C4-2B (cell line): ENCODE measurements around the gene LFNG.

Source experiments
- H3K27ac ChIP-seq: fragments of 450-650 bp; 2 replicates; pipeline ENCODE4 v1.5.1; 2017
- ZFX ChIP-seq: fragments of 450-650 bp; IDR thresholded peaks from 2 replicates; pipeline ENCODE4 v1.6.1; 2017
- TF ChIP-seq, protein P1 (sequence below): fragments of 450-650 bp; conservative IDR thresholded peaks from 2 replicates; pipeline ENCODE4 v1.5.1; 2017; ENCODE audit warnings: mild to moderate bottlenecking

The LFNG gene

DNA sequence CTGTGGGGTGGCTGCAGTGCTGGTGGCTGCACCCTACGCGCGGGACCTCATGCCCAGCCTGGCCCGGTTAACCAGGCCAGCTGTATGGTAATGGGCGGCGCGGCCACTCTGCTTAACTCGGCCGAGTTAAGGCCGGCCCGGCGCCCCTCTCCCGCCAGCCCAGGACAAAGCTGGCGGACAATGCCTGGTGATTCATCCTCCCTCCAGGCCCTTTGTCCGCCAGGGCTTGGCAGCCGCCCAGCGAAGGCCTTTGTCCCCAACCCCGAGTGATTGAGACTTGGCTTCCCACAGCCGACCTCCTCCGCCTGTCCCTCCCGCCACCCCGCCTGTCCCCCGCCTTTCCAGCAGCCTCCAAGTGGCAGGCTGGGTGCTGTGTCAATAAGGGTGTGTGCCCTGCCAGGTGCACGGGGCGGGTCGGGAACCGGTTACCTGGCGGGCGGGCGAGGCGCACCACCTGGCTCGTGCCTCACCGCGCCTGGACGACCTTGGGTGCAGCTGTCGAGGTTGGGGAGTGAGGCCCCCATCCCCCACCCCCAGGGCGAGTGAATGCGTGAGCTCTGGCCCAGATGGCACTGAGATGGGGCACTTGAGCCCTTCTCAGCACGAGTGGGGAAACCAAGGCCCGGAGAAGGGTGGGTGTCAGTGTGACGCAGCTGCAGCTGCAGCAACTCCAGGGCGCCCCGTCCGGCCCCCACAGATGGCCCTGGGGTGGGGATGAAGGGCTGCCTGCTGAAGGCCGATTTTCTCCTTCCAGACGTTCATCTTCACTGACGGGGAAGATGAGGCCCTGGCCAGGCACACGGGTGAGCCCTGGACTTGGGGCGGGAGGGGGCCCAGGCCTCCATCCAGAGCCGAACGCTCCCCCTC is 4.6 kb downstream of the LFNG start:
- TF ChIP-seq ZFX = 0 out of 2 replicates have a peak, but pooled peaks have one; percentile 12
- TF ChIP-seq, protein P1, sequence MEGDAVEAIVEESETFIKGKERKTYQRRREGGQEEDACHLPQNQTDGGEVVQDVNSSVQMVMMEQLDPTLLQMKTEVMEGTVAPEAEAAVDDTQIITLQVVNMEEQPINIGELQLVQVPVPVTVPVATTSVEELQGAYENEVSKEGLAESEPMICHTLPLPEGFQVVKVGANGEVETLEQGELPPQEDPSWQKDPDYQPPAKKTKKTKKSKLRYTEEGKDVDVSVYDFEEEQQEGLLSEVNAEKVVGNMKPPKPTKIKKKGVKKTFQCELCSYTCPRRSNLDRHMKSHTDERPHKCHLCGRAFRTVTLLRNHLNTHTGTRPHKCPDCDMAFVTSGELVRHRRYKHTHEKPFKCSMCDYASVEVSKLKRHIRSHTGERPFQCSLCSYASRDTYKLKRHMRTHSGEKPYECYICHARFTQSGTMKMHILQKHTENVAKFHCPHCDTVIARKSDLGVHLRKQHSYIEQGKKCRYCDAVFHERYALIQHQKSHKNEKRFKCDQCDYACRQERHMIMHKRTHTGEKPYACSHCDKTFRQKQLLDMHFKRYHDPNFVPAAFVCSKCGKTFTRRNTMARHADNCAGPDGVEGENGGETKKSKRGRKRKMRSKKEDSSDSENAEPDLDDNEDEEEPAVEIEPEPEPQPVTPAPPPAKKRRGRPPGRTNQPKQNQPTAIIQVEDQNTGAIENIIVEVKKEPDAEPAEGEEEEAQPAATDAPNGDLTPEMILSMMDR = no peak
- peak overlapping the region; percentile 99 for H3K27ac ChIP-seq

DNA sequence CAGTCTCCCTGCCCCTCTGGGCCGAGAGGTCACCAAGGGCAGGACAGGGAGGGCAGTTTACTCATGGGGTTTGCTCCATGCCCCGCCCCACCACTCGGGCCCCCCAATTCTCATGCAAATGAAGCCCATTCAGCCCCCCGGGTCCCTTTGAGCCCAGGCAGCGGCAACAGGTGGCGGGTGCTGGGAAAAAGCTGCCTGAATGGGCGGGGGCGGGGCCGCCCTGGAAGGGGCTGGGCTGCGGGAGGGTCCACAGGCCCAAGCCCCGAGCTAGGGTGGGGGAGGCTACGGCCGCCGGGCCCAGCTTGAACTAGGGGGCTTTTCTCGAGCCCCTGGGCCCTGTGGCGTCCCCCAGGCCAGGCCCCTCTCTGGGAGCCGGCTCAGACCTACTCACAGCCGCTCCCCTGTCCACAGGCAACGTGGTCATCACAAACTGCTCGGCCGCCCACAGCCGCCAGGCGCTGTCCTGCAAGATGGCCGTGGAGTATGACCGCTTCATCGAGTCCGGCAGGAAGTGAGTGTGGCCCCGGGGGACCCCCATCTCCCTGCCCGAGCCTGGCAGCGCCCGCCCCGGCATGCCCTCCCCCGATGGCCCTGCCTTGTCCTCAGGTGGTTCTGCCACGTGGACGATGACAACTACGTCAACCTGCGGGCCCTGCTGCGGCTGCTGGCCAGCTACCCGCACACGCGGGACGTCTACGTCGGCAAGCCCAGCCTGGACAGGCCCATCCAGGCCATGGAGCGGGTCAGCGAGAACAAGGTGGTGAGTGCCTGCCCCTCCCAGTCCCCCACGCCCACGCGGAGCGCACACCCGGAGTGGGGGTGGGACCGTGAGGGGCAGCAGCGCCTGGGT is 5.5 kb downstream of the LFNG start:
- H3K27ac ChIP-seq = peak overlapping the region; percentile 99
- TF ChIP-seq, protein P1 = no peak
- no peak for TF ChIP-seq ZFX

DNA sequence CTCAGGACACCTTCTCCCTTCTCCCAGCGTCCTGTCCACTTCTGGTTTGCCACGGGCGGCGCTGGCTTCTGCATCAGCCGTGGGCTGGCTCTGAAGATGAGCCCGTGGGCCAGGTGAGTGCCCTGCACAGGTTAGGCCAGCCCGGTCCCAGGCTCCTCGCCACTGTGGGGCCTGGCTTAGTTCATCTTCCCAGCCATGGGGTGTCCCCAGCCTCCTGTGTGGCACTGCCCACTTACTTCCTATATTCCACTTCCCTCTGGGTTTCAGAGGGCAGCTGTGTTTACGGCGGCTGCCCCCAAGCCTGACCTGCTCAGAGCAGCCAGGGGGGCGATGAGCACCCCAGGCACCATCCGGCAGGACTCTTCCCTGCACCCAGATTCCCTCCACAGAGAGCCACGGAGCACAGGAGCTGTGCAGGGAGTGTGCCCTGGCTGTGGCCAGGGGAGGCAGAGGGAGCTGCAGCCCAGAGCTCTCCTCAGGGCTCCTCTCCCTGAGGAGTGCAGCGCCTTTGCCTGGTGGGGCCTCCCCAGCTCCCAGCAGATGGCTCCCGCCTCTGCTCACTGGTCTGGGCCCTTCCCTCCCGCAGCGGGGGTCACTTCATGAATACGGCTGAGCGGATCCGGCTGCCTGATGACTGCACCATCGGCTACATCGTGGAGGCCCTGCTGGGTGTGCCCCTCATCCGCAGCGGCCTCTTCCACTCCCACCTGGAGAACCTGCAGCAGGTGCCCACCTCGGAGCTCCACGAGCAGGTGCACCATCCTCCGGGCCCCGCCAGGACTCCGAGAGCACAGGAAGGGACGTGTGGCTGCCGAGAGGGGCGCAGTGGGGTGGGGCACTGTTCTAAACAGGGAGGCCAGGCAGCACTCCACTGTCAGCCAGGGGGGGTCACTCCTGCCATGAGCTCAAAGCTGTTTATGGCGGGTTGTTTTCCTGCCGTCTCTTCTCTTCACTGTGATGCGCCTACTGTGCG is 6.4 kb downstream of the LFNG start:
- H3K27ac ChIP-seq = peak overlapping the region; percentile 99; the same call in 1 of the 2 replicates
- TF ChIP-seq ZFX = no peak
- TF ChIP-seq, protein P1 = no peak

- H3K27ac ChIP-seq = no peak overlapping the region
- TF ChIP-seq, protein P1 = no peak
- TF ChIP-seq ZFX = no peak
These were observed 7.3 kb downstream of the LFNG start for GRCh38 chr7:2526659-2527504.

- H3K27ac ChIP-seq = no peak overlapping the region
- TF ChIP-seq, protein P1 = no peak
- no peak for TF ChIP-seq ZFX
These were observed 8.2 kb downstream of the LFNG start for GRCh38 chr7:2527505-2528467.
